SK-N-SH treated with all-trans-retinoic acid at 6 μM for 48 hours (cell line): ENCODE data around the gene ARRDC4.

Experiments
- ESRRG ChIP-seq: fragments of 250-450 bp; sonication (Bioruptor Pico); IDR thresholded peaks from 2 replicates; pipeline ENCODE4 v1.6.1; 2021; ENCODE audit warnings: mild to moderate bottlenecking
- GLIS3 ChIP-seq: fragments of 250-450 bp; sonication (Bioruptor Pico); IDR thresholded peaks from 2 replicates; pipeline ENCODE4 v1.5.0; 2020; ENCODE audit warnings: mild to moderate bottlenecking, moderate library complexity
- OSR1 ChIP-seq: fragments of 250-450 bp; sonication (Bioruptor Pico); IDR thresholded peaks from 2 replicates; pipeline ENCODE4 v1.8.0; 2022; ENCODE audit warnings: moderate library complexity, mild to moderate bottlenecking, inconsistent platforms
- PPARA ChIP-seq: fragments of 250-450 bp; sonication (Bioruptor Pico); IDR thresholded peaks from 2 replicates; pipeline ENCODE4 v1.5.0; 2020; ENCODE audit warnings: mild to moderate bottlenecking, borderline replicate concordance
- RARB ChIP-seq: fragments of 250-450 bp; sonication (Bioruptor Pico); IDR thresholded peaks from 2 replicates; pipeline ENCODE4 v1.8.0; 2021; ENCODE audit warnings: mild to moderate bottlenecking, moderate library complexity
- TCF4 ChIP-seq: fragments of 250-450 bp; sonication (Bioruptor Pico); IDR thresholded peaks from 2 replicates; pipeline ENCODE4 v1.8.0; 2021; ENCODE audit warnings: mild to moderate bottlenecking, moderate library complexity, borderline replicate concordance
- ZFP3 ChIP-seq: fragments of 250-450 bp; sonication (Bioruptor Pico); IDR thresholded peaks from 2 replicates; pipeline ENCODE4 v1.5.0; 2020; ENCODE audit warnings: mild to moderate bottlenecking, moderate library complexity
- TF ChIP-seq, protein P1 (sequence below): fragments of 250-450 bp; sonication (Bioruptor Pico); IDR thresholded peaks from 2 replicates; pipeline ENCODE4 v1.8.0; 2020; ENCODE audit warnings: mild to moderate bottlenecking, moderate library complexity, borderline replicate concordance
- TF ChIP-seq, protein P2 (sequence below): fragments of 250-450 bp; sonication (Bioruptor Pico); IDR thresholded peaks from 2 replicates; pipeline ENCODE4 v1.5.1; 2021; ENCODE audit warnings: mild to moderate bottlenecking, moderate library complexity

DNA sequence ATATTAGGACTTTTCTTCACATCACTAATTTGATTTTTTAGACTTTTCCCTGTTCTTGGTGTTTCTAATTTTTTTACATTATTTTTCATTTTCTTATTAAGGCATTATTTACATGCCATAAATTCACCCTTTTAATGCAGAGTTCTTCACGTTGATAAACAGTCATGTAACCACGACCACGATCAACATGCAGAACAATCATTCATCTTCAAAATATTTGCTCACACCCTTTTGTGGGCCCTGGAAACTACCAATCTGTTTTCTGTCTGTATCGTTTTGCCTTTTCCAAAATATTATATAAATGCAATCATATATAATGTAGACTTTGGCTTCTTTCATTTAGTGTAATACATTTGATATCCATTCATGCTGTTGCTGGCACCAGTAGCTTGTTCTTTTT, 48.7 kb downstream of the ARRDC4 start:
- TF ChIP-seq, protein P1, sequence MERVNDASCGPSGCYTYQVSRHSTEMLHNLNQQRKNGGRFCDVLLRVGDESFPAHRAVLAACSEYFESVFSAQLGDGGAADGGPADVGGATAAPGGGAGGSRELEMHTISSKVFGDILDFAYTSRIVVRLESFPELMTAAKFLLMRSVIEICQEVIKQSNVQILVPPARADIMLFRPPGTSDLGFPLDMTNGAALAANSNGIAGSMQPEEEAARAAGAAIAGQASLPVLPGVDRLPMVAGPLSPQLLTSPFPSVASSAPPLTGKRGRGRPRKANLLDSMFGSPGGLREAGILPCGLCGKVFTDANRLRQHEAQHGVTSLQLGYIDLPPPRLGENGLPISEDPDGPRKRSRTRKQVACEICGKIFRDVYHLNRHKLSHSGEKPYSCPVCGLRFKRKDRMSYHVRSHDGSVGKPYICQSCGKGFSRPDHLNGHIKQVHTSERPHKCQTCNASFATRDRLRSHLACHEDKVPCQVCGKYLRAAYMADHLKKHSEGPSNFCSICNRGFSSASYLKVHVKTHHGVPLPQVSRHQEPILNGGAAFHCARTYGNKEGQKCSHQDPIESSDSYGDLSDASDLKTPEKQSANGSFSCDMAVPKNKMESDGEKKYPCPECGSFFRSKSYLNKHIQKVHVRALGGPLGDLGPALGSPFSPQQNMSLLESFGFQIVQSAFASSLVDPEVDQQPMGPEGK: no peak
- no peak for TF ChIP-seq GLIS3 (CRISPR knock-in tag)
- no peak for TF ChIP-seq PPARA (CRISPR knock-in tag)
- no peak for TF ChIP-seq ESRRG
- no peak for TF ChIP-seq RARB (CRISPR knock-in tag)
- no peak for TF ChIP-seq ZFP3 (CRISPR knock-in tag)
- no peak for TF ChIP-seq TCF4 (CRISPR knock-in tag)
- TF ChIP-seq OSR1 (CRISPR knock-in tag): no peak
- TF ChIP-seq, protein P2, sequence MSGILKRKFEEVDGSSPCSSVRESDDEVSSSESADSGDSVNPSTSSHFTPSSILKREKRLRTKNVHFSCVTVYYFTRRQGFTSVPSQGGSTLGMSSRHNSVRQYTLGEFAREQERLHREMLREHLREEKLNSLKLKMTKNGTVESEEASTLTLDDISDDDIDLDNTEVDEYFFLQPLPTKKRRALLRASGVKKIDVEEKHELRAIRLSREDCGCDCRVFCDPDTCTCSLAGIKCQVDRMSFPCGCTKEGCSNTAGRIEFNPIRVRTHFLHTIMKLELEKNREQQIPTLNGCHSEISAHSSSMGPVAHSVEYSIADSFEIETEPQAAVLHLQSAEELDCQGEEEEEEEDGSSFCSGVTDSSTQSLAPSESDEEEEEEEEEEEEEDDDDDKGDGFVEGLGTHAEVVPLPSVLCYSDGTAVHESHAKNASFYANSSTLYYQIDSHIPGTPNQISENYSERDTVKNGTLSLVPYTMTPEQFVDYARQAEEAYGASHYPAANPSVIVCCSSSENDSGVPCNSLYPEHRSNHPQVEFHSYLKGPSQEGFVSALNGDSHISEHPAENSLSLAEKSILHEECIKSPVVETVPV (CRISPR knock-in tag): no peak
